Suprapubic skin (tissue), 4 donors: Measurements from ENCODE around the gene MAPKAPK2. TPM values are rescaled to one million over a fixed set of nuclear protein-coding genes. Genes with fewer than 3 reads are reported as not detected.

ENCODE experiments used
- DNase-seq, 2 donors: peaks; one replicate each; pipeline ENCODE4 v3.0.0-alpha.2; 2019; ENCODE audit warnings: low spot score in 2 of 2
- H3K27ac ChIP-seq: fragments of 200-600 bp; sonication (generic); one replicate; pipeline ENCODE4 v1.5.1; 2019
- H3K27me3 ChIP-seq: fragments of 200-600 bp; sonication (generic); one replicate; pipeline ENCODE4 v1.5.1; 2019
- H3K36me3 ChIP-seq: fragments of 200-600 bp; sonication (generic); one replicate; pipeline ENCODE4 v1.5.1; 2019
- H3K4me1 ChIP-seq: fragments of 200-600 bp; sonication (generic); one replicate; pipeline ENCODE4 v1.5.1; 2019
- H3K4me3 ChIP-seq: fragments of 200-600 bp; sonication (generic); one replicate; pipeline ENCODE4 v1.5.1; 2019; ENCODE audit warnings: mild to moderate bottlenecking
- H3K9me3 ChIP-seq: fragments of 200-600 bp; sonication (generic); one replicate; pipeline ENCODE4 v1.5.1; 2019
- CTCF ChIP-seq, 2 donors: fragments of 200-600 bp in 1 of 2; fragments of 450-650 bp in 1 of 2; sonication (generic) in 1 of 2; IDR thresholded peaks; one replicate each; pipeline ENCODE4 v1.5.1; 2016 to 2019; ENCODE audit warnings: antibody characterized with exemption in 2 of 2, mild to moderate bottlenecking in 1 of 2, moderate library complexity in 1 of 2
- EP300 ChIP-seq: sonication (generic); formaldehyde crosslinking; IDR thresholded peaks from one replicate; pipeline ENCODE4 v1.6.1; 2017; ENCODE audit warnings: antibody characterized with exemption
- POLR2A ChIP-seq, 2 donors: fragments of 450-650 bp; IDR thresholded peaks; one replicate each; pipeline ENCODE4 v1.6.1; 2017; ENCODE audit warnings: antibody characterized with exemption in 2 of 2, mild to moderate bottlenecking in 2 of 2, moderate library complexity in 2 of 2
- POLR2AphosphoS5 ChIP-seq, 3 donors: sonication (generic); formaldehyde crosslinking; IDR thresholded peaks; one replicate each; pipeline ENCODE4 v1.6.1; 2017; ENCODE audit warnings: antibody characterized with exemption in 3 of 3
- WGBS: methylation state at CpG from one replicate; pipeline ENCODE4 v1.1.5; 2018; 5-methylcytosine and 5-hydroxymethylcytosine counted together
- total RNA-seq, 4 donors: library from RNA; depleted of rRNA; stranded (reverse); fragments of >200 nt; gene quantifications; one replicate each; pipeline ENCODE4 v1.1.0, GENCODE V29; 2016

Gene MAPKAPK2
- total RNA-seq, 4 donors from 2014 or later = 38.0 to 72.3 (median 62.4) TPM

GRCh38 chr1:206738370-206739366, 54.0 kb downstream of the MAPKAPK2 start:
- no peak overlapping the region for H3K27ac ChIP-seq
- H3K9me3 ChIP-seq = no peaks in the 10 kb centered on the region
- H3K4me3 ChIP-seq = no peak overlapping the region
- peaks cover 2% of the 10 kb centered on the region for H3K4me1 ChIP-seq
- no peak for DNase-seq
- H3K36me3 ChIP-seq = peaks cover 17% of the 10 kb centered on the region
- H3K27me3 ChIP-seq = no peaks in the 10 kb centered on the region
- no peak for TF ChIP-seq POLR2AphosphoS5 (IDR thresholded peaks at IDR 0.05)
- TF ChIP-seq POLR2A (IDR thresholded peaks at IDR 0.05) = no peak
- TF ChIP-seq CTCF (IDR thresholded peaks at IDR 0.05) = no peak
- no peak for TF ChIP-seq EP300
- 62% methylated on average over 3 of the region's 3 CpGs for WGBS

- Histone ChIP-seq H3K4me3 (no peak overlapping the region), H3K4me1 (peaks cover 2% of the 10 kb centered on the region), H3K27ac (no peak overlapping the region), H3K36me3 (peaks cover 13% of the 10 kb centered on the region), H3K27me3 (no peaks in the 10 kb centered on the region), H3K9me3 (no peaks in the 10 kb centered on the region)
- 42% methylated on average over 5 of the region's 5 CpGs for WGBS
- no peak for TF ChIP-seq POLR2A (IDR thresholded peaks at IDR 0.05)
- no peak for DNase-seq
Observed at GRCh38 chr1:206739411-206740076, 54.8 kb downstream of the MAPKAPK2 start.

- H3K27ac ChIP-seq = no peak overlapping the region
- DNase-seq = no peak
- H3K4me3 ChIP-seq = no peak overlapping the region
- TF ChIP-seq EP300 (no peak), POLR2A (IDR thresholded peaks at IDR 0.05) (no peak), CTCF (IDR thresholded peaks at IDR 0.05) (no peak), POLR2AphosphoS5 (IDR thresholded peaks at IDR 0.05) (no peak)
- H3K36me3 ChIP-seq = no peaks in the 10 kb centered on the region
- H3K4me1 ChIP-seq = peaks cover 2% of the 10 kb centered on the region
- H3K27me3 ChIP-seq = no peaks in the 10 kb centered on the region
- 92% methylated on average over 6 of the region's 6 CpGs for WGBS
- no peaks in the 10 kb centered on the region for H3K9me3 ChIP-seq
Observed at GRCh38 chr1:206741142-206741701, 56.5 kb downstream of the MAPKAPK2 start.

GRCh38 chr1:206742719-206743383, 58.1 kb downstream of the MAPKAPK2 start:
- 74% methylated on average over 13 of the region's 13 CpGs for WGBS
- peaks cover 2% of the 10 kb centered on the region for H3K4me1 ChIP-seq
- no peaks in the 10 kb centered on the region for H3K36me3 ChIP-seq
- TF ChIP-seq CTCF (IDR thresholded peaks at IDR 0.05) (no peak), POLR2AphosphoS5 (IDR thresholded peaks at IDR 0.05) (no peak), EP300 (no peak), POLR2A (IDR thresholded peaks at IDR 0.05) (no peak)
- H3K9me3 ChIP-seq = no peaks in the 10 kb centered on the region
- no peak for DNase-seq
- H3K27me3 ChIP-seq = no peaks in the 10 kb centered on the region
- no peak overlapping the region for H3K27ac ChIP-seq
- no peak overlapping the region for H3K4me3 ChIP-seq

GRCh38 chr1:206744683-206745082, 60.0 kb downstream of the MAPKAPK2 start:
- Histone ChIP-seq H3K27ac (no peak overlapping the region), H3K9me3 (no peaks in the 10 kb centered on the region), H3K36me3 (no peaks in the 10 kb centered on the region), H3K27me3 (peaks cover under 1% of the 10 kb centered on the region), H3K4me1 (peaks cover under 1% of the 10 kb centered on the region), H3K4me3 (no peak overlapping the region)
- no peak for DNase-seq
- no peak for TF ChIP-seq CTCF (IDR thresholded peaks at IDR 0.05)
- no peak for TF ChIP-seq POLR2A (IDR thresholded peaks at IDR 0.05)
- no peak for TF ChIP-seq EP300
- no peak for TF ChIP-seq POLR2AphosphoS5 (IDR thresholded peaks at IDR 0.05)
- 45% methylated on average over 4 of the region's 4 CpGs for WGBS
